Activated naive CD4-positive, alpha-beta T cell treated with anti-CD3 and anti-CD28 coated beads, Interleukin-2, amount 50 U/mL, for 72 hours (primary cell): ENCODE results near the gene ZNF557. TPM values are rescaled to one million over a fixed set of nuclear protein-coding genes. Genes with fewer than 3 reads are reported as not detected.

Experiments
- total RNA-seq, 2 donors: library from RNA; stranded (reverse); gene quantifications; one replicate each; pipeline ENCODE4 v1.2.3, GENCODE V29; 2022

Gene ZNF557
- total RNA-seq, 2 donors from 2014 or later = 7.9 to 8.3 TPM

Other genes with a start within 250 kb of the ZNF557 start
- gene ADGRE1, start 182.1 kb upstream of the ZNF557 start, total RNA-seq = 10 to 100 TPM; 12.1 to 16.1 TPM
- not detected for gene MBD3L2B, start 48.3 kb upstream of the ZNF557 start, total RNA-seq
- gene MBD3L5, start 39.1 kb upstream of the ZNF557 start, total RNA-seq = not detected
- not detected for gene MBD3L4, start 29.5 kb upstream of the ZNF557 start, total RNA-seq
- not detected for gene MBD3L2, start 20.4 kb upstream of the ZNF557 start, total RNA-seq
- not detected for gene MBD3L3, start 11.0 kb upstream of the ZNF557 start, total RNA-seq
- gene INSR, start 224.7 kb downstream of the ZNF557 start, total RNA-seq = 1 to 10 TPM; 3.6 TPM